Placental pericyte (primary cell): Measurements from ENCODE around the gene ENDOG. TPM values are rescaled to one million over a fixed set of nuclear protein-coding genes. Genes with fewer than 3 reads are reported as not detected.

ENCODE experiments used
- total RNA-seq: library from RNA; depleted of rRNA; stranded (reverse); fragments of >200 nt; gene quantifications from 2 replicates; pipeline ENCODE4 v1.2.3, GENCODE V29; 2012

Gene ENDOG
- 7.7 and 35.5 TPM in 2 replicates for total RNA-seq

DNA sequence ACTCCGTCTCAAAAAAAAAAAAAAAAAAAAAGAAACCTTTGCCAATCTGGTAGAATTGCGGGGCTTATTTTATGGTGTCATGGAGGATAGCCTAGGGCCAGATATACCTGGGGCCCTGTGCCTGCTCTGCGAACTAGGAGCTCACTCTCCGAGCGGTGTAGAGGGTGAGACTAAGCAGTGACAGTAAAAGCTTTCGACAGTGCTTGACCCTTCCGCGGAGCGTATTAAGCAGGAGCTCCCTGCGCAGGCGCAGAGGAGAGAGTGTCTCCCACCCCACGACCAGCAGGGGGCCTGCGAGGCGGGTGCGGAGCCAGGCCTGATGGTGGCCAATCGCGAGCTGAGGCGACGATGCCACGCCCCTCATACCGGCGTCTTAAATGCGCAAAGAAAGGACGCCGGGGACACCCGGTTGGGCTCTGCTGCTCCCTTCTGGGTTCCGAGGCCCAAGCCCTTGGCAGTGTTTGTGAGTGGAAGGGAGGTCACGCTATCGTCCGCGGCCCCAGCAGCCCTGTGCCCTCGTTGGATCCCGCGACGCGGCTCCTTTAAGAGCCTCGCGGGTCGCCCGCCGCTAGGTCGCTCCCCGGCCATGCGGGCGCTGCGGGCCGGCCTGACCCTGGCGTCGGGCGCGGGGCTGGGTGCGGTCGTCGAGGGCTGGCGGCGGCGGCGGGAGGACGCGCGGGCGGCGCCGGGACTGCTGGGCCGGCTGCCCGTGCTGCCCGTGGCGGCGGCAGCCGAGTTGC lies at the start of gene ENDOG:
ENDOG (plus strand) TSS at position 402 of the 740 bp plus-strand sequence; CDS start at position 587, 185 bp downstream.

DNA sequence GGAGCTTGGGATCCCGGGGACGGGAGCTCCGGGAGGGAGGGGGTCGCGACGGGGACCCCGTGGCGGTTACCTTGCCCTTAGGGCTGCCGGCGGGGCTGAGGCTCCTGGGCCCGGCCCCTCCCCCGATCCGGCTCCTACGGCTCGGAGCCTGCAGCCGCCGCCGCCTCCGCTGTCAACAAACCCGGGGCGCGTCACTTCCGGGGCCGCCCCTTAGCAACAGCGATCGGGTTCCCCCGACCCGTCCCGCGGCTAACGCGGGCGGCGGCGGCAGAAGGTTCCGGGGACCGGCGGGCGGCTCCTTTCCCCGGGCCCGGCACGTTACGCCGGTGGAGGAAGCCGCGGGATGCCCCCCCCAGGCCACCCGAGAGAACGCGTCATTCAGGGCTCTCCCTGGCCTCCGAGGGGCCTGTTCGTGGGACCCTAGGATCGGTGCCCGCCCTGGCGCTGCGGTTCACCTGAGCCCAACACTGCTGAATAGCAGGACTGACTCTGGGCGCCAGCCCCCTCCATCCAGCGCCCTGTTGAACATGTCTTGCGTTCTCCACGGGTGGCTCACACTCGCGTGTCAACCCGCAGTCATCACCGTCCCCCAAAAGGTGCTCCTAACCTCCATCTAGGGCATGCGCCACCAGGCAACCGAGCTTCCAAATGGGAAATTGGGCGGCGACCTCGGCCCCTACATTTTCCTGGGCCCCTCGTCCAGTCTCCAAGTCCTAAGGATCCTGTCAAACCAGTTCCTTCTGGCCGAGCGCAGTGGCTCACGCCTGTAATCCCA lies 46.4 kb upstream of the ENDOG start, which contains the start of gene ZER1:
ZER1 (minus strand) TSS at position 183 of the 775 bp plus-strand sequence. CDS start 16,362 bp downstream, outside the sequence.

GRCh38 chr9:128786681-128787601 lies 31.4 kb upstream of the ENDOG start, which contains the start of gene TBC1D13:
TSS of gene TBC1D13 (plus strand) at chr9:128787253. CDS start at chr9:128787354, 101 bp downstream.

DNA sequence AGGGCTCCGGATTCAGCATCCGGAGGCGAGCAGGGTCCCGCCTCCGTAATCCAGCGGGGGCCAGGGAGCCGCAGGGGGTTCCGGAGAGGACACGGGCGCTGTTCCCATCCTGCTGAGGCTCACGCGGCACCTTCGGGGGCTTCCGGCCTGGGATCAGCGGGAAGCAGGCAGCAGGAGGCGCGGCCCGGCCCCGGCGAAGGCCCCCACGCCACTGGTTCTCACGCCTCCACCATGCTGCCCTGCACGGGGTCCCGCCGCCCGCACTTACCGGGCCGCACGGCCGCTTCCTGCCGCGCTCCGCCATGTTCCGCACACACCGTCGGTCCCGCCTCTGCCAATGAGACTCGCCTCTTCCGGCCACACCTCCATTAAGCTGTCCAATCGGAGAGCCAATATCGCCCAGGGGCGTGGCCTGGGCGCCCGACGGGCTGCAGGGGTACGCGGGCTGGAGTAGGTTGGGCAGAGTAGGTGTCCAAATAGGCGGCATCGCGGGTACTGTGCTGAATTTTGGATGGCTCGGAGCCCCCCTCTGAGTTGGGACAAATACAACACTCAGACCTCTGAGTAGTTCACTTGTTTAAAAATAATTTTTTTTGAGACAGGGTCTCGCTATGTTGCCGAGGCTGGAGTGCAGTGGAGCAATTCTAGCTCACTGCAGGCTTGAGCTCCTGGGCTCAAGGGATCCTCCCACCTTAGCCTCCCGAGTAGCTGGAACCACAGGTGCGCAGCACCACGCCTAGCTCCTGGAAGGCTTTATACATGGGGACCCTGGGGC lies 11.4 kb downstream of the ENDOG start, which contains the start of gene SPOUT1:
SPOUT1 (minus strand) TSS at position 318 of the 775 bp plus-strand sequence; CDS start at position 304, 14 bp downstream.

Other genes with a start within 250 kb of the ENDOG start
- 39.4 and 95.5 TPM in 2 replicates for gene DYNC2I2, start 161.7 kb upstream of the ENDOG start, total RNA-seq
- 395 and 658 TPM in 2 replicates for gene SET, start 129.3 kb upstream of the ENDOG start, total RNA-seq
- 3.1 and 3.7 TPM in 2 replicates for gene PKN3, start 116.0 kb upstream of the ENDOG start, total RNA-seq
- gene ZDHHC12, start 94.4 kb upstream of the ENDOG start, total RNA-seq: 67.0 and 73.5 TPM in 2 replicates
- 19.0 and 35.0 TPM in 2 replicates for gene ZER1, start 46.6 kb upstream of the ENDOG start, total RNA-seq
- gene TBC1D13, start 31.2 kb upstream of the ENDOG start, total RNA-seq: 17.8 and 18.2 TPM in 2 replicates
- 11.2 and 40.4 TPM in 2 replicates for gene SPOUT1, start 11.3 kb downstream of the ENDOG start, total RNA-seq
- gene KYAT1, start 63.5 kb downstream of the ENDOG start, total RNA-seq: 5.3 and 13.3 TPM in 2 replicates
- 70.5 and 117 TPM in 2 replicates for gene LRRC8A, start 63.6 kb downstream of the ENDOG start, total RNA-seq
- gene PHYHD1, start 102.5 kb downstream of the ENDOG start, total RNA-seq: 3.6 and 24.5 TPM in 2 replicates
- 33.7 and 40.4 TPM in 2 replicates for gene DOLK, start 129.1 kb downstream of the ENDOG start, total RNA-seq
- 56.7 and 99.2 TPM in 2 replicates for gene NUP188, start 129.2 kb downstream of the ENDOG start, total RNA-seq
- 49.7 and 61.0 TPM in 2 replicates for gene SH3GLB2, start 209.8 kb downstream of the ENDOG start, total RNA-seq
- gene MIGA2, start 218.1 kb downstream of the ENDOG start, total RNA-seq: 24.1 and 30.9 TPM in 2 replicates